GM13977 (cell line): ENCODE data around the gene ARL6IP6.
"Not testable (repeated sequence)": the region's sequence is repeated elsewhere in the genome, so short reads cannot be mapped to it uniquely, and the experiment has no call there.

Experiments
- DNase-seq: peaks from one replicate; pipeline ENCODE4 v3.0.0; 2012; ENCODE audit warnings: low spot score
- CTCF ChIP-seq: IDR thresholded peaks from 2 replicates; pipeline ENCODE4 v1.5.1; 2012; ENCODE audit warnings: mild to moderate bottlenecking, control low read depth; ENCODE audit not compliant: insufficient read depth; ENCODE audit errors: extremely low read depth, missing control alignments
- in situ Hi-C: fragments of 300-500 bp; cut with MboI; formaldehyde crosslinking; loops from one replicate; pipeline ENCODE4 v1.12.0; 2022; ENCODE audit warnings: low sequenced_read_pairs, low pct_unique_long_range_greater_than_20kb, mixed read lengths, inconsistent platforms; ENCODE audit not compliant: unreplicated experiment

ARL6IP6 gene

DNA sequence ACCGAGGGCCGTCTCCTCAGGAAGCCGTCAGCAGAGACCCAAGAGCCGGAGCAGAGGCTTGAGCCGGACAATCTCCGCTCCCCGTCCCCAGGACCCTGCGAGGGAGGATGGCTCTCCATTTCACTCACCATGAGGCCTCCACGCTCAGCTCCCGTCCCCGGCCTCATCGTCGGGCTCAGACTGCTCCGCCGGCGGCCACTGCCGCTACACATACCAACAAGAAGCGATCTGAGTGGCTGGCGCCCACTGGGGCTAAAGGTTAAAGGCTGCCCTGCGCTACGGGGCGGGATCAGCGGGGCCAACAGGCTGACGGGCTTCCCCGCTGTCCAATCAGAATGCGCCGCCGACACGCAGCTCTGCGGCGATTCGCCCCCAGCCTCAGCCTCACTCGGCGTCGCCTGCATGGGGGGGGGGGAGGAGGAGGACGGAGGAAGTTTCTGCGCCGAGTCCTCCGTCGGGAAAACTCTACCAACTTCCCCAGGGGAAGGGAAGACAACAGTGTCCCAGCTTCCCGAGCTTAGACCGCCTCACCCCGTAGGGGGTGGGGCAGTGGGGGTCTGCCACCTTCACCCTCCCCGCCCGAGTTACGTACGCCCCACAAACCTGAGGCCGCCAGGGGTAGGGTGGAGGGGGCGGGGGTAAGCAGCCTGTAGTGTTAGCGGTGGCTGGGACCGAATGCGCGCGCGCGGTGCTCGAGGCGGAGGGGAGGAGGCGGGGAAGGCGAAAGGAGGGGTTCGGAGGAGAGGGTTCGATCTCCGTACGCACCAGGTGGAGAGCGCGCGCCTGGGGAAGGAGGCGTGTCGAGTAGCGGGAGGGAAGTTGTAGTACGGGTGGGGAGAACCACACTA lies 968 bp upstream of the ARL6IP6 start, which contains the start of gene PRPF40A:
Gene PRPF40A (minus strand): TSS at position 234 of the 848 bp plus-strand sequence. CDS start 22 bp downstream, at position 212.
- peak; percentile 93 for DNase-seq
- no peak for TF ChIP-seq CTCF
- in situ Hi-C loops = no loop called here

DNA sequence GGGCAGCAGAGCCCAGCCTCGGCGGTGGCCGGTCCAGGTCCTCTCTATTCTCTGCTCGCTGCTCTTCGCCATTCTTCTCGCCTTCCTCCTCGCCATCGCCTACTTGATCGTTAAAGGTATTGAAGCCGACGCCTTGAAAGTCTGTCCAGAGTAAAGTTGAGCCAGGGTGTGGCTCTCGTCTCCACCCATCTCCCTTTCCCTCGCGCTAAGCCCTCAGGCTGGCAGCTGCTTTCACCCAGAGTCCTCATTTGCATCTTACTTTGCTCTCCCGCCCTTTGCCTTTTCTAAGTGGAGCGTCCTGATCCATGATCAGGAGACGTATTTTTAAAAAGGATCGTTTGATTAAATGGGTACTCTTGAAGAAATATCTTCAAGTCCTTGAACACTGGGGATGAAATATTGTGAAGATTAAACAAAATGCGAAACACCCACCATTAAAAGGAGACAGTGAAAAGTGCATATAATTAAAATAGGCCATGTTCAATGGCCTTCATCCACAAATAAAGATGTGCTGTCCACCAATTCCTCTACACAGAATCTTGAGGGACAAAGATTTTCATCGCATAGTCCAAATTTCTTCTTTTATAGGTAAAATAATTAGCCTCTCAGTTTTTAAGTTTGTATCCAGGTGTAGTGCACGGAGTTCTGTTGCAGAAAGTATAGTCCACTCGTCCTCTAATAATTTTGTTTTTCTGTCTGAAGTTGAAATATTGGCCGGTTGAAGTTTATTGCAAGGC lies 657 bp downstream of the ARL6IP6 start:
- peak; percentile 28 for DNase-seq
- in situ Hi-C loops = no loop called here
- TF ChIP-seq CTCF = no peak

GRCh38 chr2:152720794-152721193 lies 2.4 kb downstream of the ARL6IP6 start:
- TF ChIP-seq CTCF = no peak
- in situ Hi-C loops = no loop called here
- no peak for DNase-seq

GRCh38 chr2:152722639-152723038 lies 4.2 kb downstream of the ARL6IP6 start:
- DNase-seq, in situ Hi-C loops: not testable (repeated sequence)

GRCh38 chr2:152723918-152724317 lies 5.5 kb downstream of the ARL6IP6 start:
- no peak for DNase-seq
- in situ Hi-C loops = no loop called here
- no peak for TF ChIP-seq CTCF

DNA sequence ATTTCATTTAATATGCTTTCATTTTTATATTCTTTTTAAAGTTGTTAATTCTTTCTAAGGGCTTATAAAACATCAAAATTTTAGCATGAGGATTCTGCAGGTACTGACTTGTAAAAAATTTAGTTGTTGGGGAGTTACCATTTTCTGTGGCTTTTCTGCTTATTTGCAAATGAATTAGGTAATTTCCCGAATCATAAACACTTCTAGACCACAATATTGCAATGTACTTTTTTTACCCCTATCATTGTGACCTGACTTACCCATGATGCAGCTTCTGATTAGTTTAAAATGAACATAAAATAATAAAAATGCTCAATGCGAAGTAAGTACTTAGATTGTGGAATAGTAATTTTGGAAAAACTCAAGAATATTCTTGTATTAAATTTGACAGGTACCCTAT lies 11.4 kb downstream of the ARL6IP6 start:
- no peak for TF ChIP-seq CTCF
- peak; percentile 9 for DNase-seq
- in situ Hi-C loops = no loop called here
